ENCODE measurements around the gene VWA8. TPM values are rescaled to one million over a fixed set of nuclear protein-coding genes. Genes with fewer than 3 reads are reported as not detected.
"Not testable (repeated sequence)": the region's sequence is repeated elsewhere in the genome, so short reads cannot be mapped to it uniquely, and the experiment has no call there.

VWA8 gene
- total and polyA plus RNA-seq, 2 of the 8 experiments (the other 6 are each of a cell fraction or from before 2014, with no cell fraction given) = 5.9 to 19.6 TPM

- H3K27ac ChIP-seq (ENCODE audit: low read depth, low read length); H2BK5ac ChIP-seq (ENCODE audit: low read depth, low read length); H2BK20ac ChIP-seq (ENCODE audit: low read length); H3K23me2 ChIP-seq (ENCODE audit: low read depth, low read length); H3K4ac ChIP-seq (replicated peaks; ENCODE audit: insufficient read length, low read depth, low read length); H3K4me1 ChIP-seq (replicated peaks in 1 of 4; ENCODE audit: control insufficient read depth in 3 of 4, insufficient read depth in 4 of 4, low read length in 3 of 4); H2AFZ ChIP-seq (ENCODE audit: low read length); H4K5ac ChIP-seq (ENCODE audit: insufficient read length, low read depth, low read length); H2BK12ac ChIP-seq (ENCODE audit: low read depth, low read length); H3K18ac ChIP-seq (ENCODE audit: extremely low read depth, low read length); H3K9me3 ChIP-seq (ENCODE audit: insufficient read depth in 2 of 2, low read depth in 1 of 2, low read length in 1 of 2); H4K8ac ChIP-seq (ENCODE audit: extremely low read depth, insufficient read depth, low read length); H3K4me3 ChIP-seq (ENCODE audit: extremely low read depth in 1 of 4, insufficient read depth in 2 of 4, low read depth in 3 of 4, low read length in 4 of 4); FAIRE-seq; H4K20me1 ChIP-seq (replicated peaks in 1 of 2; ENCODE audit: control insufficient read depth in 1 of 2, insufficient read depth in 2 of 2, low read length in 2 of 2); H3K27me3 ChIP-seq (replicated peaks in 1 of 4; ENCODE audit: control insufficient read depth in 3 of 4, extremely low read depth in 1 of 4, insufficient read depth in 3 of 4, low read length in 3 of 4); H3K4me2 ChIP-seq (ENCODE audit: insufficient read depth in 1 of 2, low read depth in 2 of 2, low read length in 2 of 2); H3K56ac ChIP-seq (replicated peaks; ENCODE audit: insufficient read length, low read depth, low read length); H3K14ac ChIP-seq (ENCODE audit: insufficient read length); H2BK120ac ChIP-seq (replicated peaks; ENCODE audit: low read depth, low read length); DNase-seq (ENCODE audit: low read depth in 1 of 2, low spot score in 2 of 2); H4K91ac ChIP-seq (replicated peaks; ENCODE audit: insufficient read length, low read length); H2BK15ac ChIP-seq (ENCODE audit: low read length); CTCF ChIA-PET (ENCODE audit: partially characterized antibody); POLR2A ChIA-PET (ENCODE audit: partially characterized antibody); H3K9ac ChIP-seq (replicated peaks in 1 of 4; ENCODE audit: extremely low read depth in 1 of 4, low read depth in 3 of 4, low read length in 3 of 4); H3K79me2 ChIP-seq (ENCODE audit: control insufficient read depth in 1 of 2, insufficient read depth in 2 of 2, low read length in 2 of 2); H3K79me1 ChIP-seq (ENCODE audit: low read depth, low read length); H3K36me3 ChIP-seq (ENCODE audit: control insufficient read depth in 2 of 4, insufficient read depth in 4 of 4, low read length in 3 of 4); H3K23ac ChIP-seq (ENCODE audit: insufficient read length); H2AK5ac ChIP-seq (ENCODE audit: low read depth, low read length): not testable (repeated sequence)
- WGBS, 2 experiments (ENCODE audit: extremely low coverage in 1 of 2, insufficient coverage in 1 of 2, insufficient read length in 1 of 2, insufficient replicate concordance in 2 of 2, low coverage in 1 of 2, low lambda C conversion rate in 2 of 2, missing lambda C conversion rate in 1 of 2) = 92% methylated on average over 3 of the region's 3 CpGs; no CpG with 5 or more reads in 1 of the 2 experiments
Measured at GRCh38 chr13:41745496-41745895, 215.4 kb downstream of the VWA8 start.
